ENCODE results near the gene AGBL5. TPM values are rescaled to one million over a fixed set of nuclear protein-coding genes. Genes with fewer than 3 reads are reported as not detected.

Gene AGBL5
- total and polyA plus RNA-seq, 2 of the 13 experiments (the other 11 are each of a cell fraction or from before 2014, with no cell fraction given) = 55.9 to 73.3 TPM

DNA sequence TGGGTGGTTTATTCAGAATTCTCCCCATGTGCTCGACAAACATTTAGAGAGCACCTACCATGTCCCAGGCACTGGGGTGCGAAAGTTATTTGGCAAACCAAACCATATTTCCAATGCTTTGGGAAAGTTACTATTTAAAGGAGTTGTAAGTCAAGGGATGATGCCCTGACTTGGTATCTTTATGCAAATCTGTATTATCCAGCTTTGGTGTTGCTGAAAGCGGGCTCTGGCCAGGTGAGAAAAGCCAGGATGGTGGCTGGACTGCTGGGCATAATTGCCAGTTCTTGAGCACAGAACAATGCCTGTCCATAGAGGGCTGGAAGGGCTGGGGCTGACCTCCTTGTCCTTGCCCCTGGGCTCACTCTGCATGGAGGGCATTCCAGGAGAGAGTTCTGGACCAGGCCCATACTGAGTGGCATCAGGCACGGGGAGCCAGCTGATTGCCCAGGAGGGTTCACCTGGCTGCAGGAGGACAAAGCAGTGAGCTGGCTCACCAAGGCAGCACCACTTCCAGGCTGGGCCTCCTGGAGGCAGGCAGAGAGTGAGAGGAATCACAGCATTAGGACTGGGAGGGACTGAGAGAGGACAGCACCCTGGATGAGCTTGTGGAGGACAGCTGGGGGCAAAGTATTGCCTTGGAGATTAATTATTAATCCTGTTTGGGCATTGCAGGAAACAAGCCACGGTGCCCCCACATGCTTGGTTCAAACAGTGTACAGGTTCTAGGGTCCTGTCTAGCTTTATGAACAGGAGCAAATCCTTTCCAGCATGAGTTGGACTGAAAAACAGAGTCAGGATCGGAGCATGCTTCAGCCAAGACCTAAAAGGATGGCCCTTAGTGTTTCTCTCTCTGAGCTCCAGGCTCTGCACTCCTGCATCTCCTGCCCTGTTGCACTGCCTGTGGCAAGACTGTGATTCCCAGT, 42.2 kb downstream of the AGBL5 start (continued):
- TF ChIP-seq, protein P1, sequence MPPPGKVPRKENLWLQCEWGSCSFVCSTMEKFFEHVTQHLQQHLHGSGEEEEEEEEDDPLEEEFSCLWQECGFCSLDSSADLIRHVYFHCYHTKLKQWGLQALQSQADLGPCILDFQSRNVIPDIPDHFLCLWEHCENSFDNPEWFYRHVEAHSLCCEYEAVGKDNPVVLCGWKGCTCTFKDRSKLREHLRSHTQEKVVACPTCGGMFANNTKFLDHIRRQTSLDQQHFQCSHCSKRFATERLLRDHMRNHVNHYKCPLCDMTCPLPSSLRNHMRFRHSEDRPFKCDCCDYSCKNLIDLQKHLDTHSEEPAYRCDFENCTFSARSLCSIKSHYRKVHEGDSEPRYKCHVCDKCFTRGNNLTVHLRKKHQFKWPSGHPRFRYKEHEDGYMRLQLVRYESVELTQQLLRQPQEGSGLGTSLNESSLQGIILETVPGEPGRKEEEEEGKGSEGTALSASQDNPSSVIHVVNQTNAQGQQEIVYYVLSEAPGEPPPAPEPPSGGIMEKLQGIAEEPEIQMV (CRISPR knock-in tag; IDR thresholded peaks at IDR 0.05; ENCODE audit: low read depth) = peak; percentile 78
- TF ChIP-seq ZFYVE20 (CRISPR knock-in tag; IDR thresholded peaks at IDR 0.05; ENCODE audit: borderline replicate concordance, low read depth) = no peak
- peak; percentile 70 for TF ChIP-seq NCOA2 (CRISPR knock-in tag; IDR thresholded peaks at IDR 0.05)
- TF ChIP-seq ZBTB43 (CRISPR knock-in tag; conservative IDR thresholded peaks at IDR 0.05) = peak; percentile 50
- TF ChIP-seq ZNF598 (CRISPR knock-in tag; IDR thresholded peaks at IDR 0.05; ENCODE audit: borderline replicate concordance) = peak; percentile 92
- no peak for TF ChIP-seq ZBTB2 (CRISPR knock-in tag; IDR thresholded peaks at IDR 0.05; ENCODE audit: low read depth)
- TF ChIP-seq, protein P2, sequence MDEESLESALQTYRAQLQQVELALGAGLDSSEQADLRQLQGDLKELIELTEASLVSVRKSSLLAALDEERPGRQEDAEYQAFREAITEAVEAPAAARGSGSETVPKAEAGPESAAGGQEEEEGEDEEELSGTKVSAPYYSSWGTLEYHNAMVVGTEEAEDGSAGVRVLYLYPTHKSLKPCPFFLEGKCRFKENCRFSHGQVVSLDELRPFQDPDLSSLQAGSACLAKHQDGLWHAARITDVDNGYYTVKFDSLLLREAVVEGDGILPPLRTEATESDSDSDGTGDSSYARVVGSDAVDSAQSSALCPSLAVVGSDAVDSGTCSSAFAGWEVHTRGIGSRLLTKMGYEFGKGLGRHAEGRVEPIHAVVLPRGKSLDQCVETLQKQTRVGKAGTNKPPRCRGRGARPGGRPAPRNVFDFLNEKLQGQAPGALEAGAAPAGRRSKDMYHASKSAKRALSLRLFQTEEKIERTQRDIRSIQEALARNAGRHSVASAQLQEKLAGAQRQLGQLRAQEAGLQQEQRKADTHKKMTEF (CRISPR knock-in tag; IDR thresholded peaks at IDR 0.05) = peak; percentile 83; the same call in 1 of the 2 replicates
- TF ChIP-seq ATF5 (CRISPR knock-in tag; IDR thresholded peaks at IDR 0.05; ENCODE audit: low read depth) = peak; percentile 20; the same call in 1 of the 2 replicates
- TF ChIP-seq, protein P3, sequence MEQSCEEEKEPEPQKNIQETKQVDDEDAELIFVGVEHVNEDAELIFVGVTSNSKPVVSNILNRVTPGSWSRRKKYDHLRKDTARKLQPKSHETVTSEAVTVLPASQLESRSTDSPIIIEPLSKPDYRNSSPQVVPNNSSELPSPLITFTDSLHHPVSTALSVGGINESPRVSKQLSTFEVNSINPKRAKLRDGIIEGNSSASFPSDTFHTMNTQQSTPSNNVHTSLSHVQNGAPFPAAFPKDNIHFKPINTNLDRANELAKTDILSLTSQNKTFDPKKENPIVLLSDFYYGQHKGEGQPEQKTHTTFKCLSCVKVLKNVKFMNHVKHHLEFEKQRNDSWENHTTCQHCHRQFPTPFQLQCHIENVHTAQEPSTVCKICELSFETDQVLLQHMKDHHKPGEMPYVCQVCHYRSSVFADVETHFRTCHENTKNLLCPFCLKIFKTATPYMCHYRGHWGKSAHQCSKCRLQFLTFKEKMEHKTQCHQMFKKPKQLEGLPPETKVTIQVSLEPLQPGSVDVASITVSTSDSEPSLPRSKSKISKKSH (CRISPR knock-in tag; IDR thresholded peaks at IDR 0.05; ENCODE audit: borderline replicate concordance) = 0 out of 2 replicates have a peak, but pooled peaks have one; percentile 41
- peak; percentile 3; the same call in 1 of the 2 replicates for TF ChIP-seq PRMT3 (CRISPR knock-in tag; IDR thresholded peaks at IDR 0.05; ENCODE audit: borderline replicate concordance, low read depth)
- no peak for TF ChIP-seq KLF15 (CRISPR knock-in tag; IDR thresholded peaks at IDR 0.05; ENCODE audit: borderline replicate concordance)
- TF ChIP-seq ZNF7 (CRISPR knock-in tag; IDR thresholded peaks at IDR 0.05) = no peak
- no peak; the same call in 1 of the 2 replicates for TF ChIP-seq RFXANK (CRISPR knock-in tag; IDR thresholded peaks at IDR 0.05)
- peak; percentile 26; the same call in 1 of the 2 replicates for TF ChIP-seq ZNF160 (CRISPR knock-in tag; IDR thresholded peaks at IDR 0.05)
- no peak for TF ChIP-seq CREB1 (IDR thresholded peaks at IDR 0.05)
- no peak for TF ChIP-seq CREB1 (CRISPR knock-in tag; IDR thresholded peaks at IDR 0.05)
- no peak; the same call in 1 of the 2 replicates for TF ChIP-seq TBX2 (CRISPR knock-in tag; IDR thresholded peaks at IDR 0.05; ENCODE audit: borderline replicate concordance)
- TF ChIP-seq PPARG (CRISPR knock-in tag; conservative IDR thresholded peaks at IDR 0.05) = no peak; the same call in 1 of the 2 replicates

All from HepG2 (cell line).